IMR-90 (cell line): Measurements from ENCODE around the gene RAB34. TPM values are rescaled to one million over a fixed set of nuclear protein-coding genes. Genes with fewer than 3 reads are reported as not detected.

Source experiments
- ATAC-seq: fragments of 200-7000 bp; cut with Tn5 transposase; 2 replicates; pipeline ENCODE4 v1.9.1; 2020; ENCODE audit warnings: low read depth, mild to moderate bottlenecking, moderate library complexity
- BruUV-seq: library from RNA; stranded (reverse); fragments of 400-500 nt; replicated peaks from 2 replicates; lab custom pipeline; 2021; lab: Mats Ljungman, UMichigan
- CTCF ChIA-PET: fragments of 300-600 bp; formaldehyde crosslinking; extraction: SDS; loops from one replicate; lab custom pipeline; 2021; ENCODE audit warnings: antibody characterized with exemption; lab: Yijun Ruan, JAX
- POLR2A ChIA-PET: fragments of 300-600 bp; sonication (Branson Sonifier 250); formaldehyde crosslinking; loops from one replicate; lab custom pipeline; 2022; ENCODE audit warnings: antibody characterized with exemption; ENCODE audit not compliant: unreplicated experiment; lab: Charles Lee
- DNase-seq: peaks from one replicate; pipeline ENCODE4 v3.0.0; 2013
- H2AFZ ChIP-seq: replicated peaks from 2 replicates; pipeline ENCODE3; 2013; ENCODE audit warnings: low read length, mild to moderate bottlenecking; ENCODE audit not compliant: poor library complexity
- H2AK5ac ChIP-seq: 2 replicates; pipeline ENCODE4 v1.6.1; 2013; ENCODE audit warnings: low read depth, low read length, inconsistent platforms
- H2AK9ac ChIP-seq: replicated peaks from 2 replicates; pipeline ENCODE3; 2013; ENCODE audit warnings: mild to moderate bottlenecking, low read depth, low read length, moderate library complexity; ENCODE audit not compliant: poor library complexity
- H2BK120ac ChIP-seq: 2 replicates; pipeline ENCODE4 v1.6.1; 2013; ENCODE audit warnings: low read depth, low read length, inconsistent platforms
- H2BK15ac ChIP-seq: 3 replicates; pipeline ENCODE4 v1.6.1; 2013; ENCODE audit warnings: low read depth, low read length, inconsistent platforms
- H2BK20ac ChIP-seq: 2 replicates; pipeline ENCODE4 v1.6.1; 2013; ENCODE audit warnings: low read depth, mild to moderate bottlenecking, inconsistent platforms, low read length, moderate library complexity
- H2BK5ac ChIP-seq: 2 replicates; pipeline ENCODE4 v1.6.1; 2013; ENCODE audit warnings: mild to moderate bottlenecking, low read depth, low read length, inconsistent platforms; ENCODE audit not compliant: poor library complexity, severe bottlenecking
- H3K14ac ChIP-seq: replicated peaks from 2 replicates; pipeline ENCODE4 v1.6.1; 2013; ENCODE audit warnings: low read depth, low read length, inconsistent platforms
- H3K18ac ChIP-seq: 2 replicates; pipeline ENCODE4 v1.6.1; 2013; ENCODE audit warnings: low read depth, low read length, control low read depth
- H3K23ac ChIP-seq: 2 replicates; pipeline ENCODE4 v1.6.1; 2013; ENCODE audit warnings: low read depth, low read length, inconsistent platforms
- H3K27ac ChIP-seq: 2 replicates; pipeline ENCODE4 v1.5.1; 2013; ENCODE audit warnings: mild to moderate bottlenecking, control low read depth, low read length; ENCODE audit not compliant: insufficient read depth
- H3K27me3 ChIP-seq: 2 replicates; pipeline ENCODE4 v1.6.1; 2013; ENCODE audit warnings: low read length; ENCODE audit not compliant: control insufficient read depth, insufficient read depth
- H3K36me3 ChIP-seq: 2 replicates; pipeline ENCODE4 v1.6.1; 2013; ENCODE audit warnings: low read length, mixed read lengths; ENCODE audit not compliant: control insufficient read depth, insufficient read depth
- H3K4ac ChIP-seq: 2 replicates; pipeline ENCODE4 v1.6.1; 2013; ENCODE audit warnings: low read depth, low read length, inconsistent platforms
- H3K4me1 ChIP-seq: 2 replicates; pipeline ENCODE4 v1.6.1; 2013; ENCODE audit warnings: low read length, mixed read lengths; ENCODE audit not compliant: control insufficient read depth, insufficient read depth
- H3K4me2 ChIP-seq: 2 replicates; pipeline ENCODE4 v1.6.1; 2013; ENCODE audit warnings: low read depth, mild to moderate bottlenecking, control low read depth, low read length, moderate library complexity
- H3K4me3 ChIP-seq: 2 replicates; pipeline ENCODE4 v1.5.1; 2013; ENCODE audit warnings: low read depth, mild to moderate bottlenecking, control low read depth, low read length, moderate library complexity; ENCODE audit not compliant: insufficient read depth
- H3K56ac ChIP-seq: 2 replicates; pipeline ENCODE4 v1.6.1; 2013; ENCODE audit warnings: low read length, inconsistent platforms; ENCODE audit not compliant: insufficient read depth; ENCODE audit errors: extremely low read depth
- H3K79me1 ChIP-seq, 2 experiments: 2 replicates each; pipeline ENCODE4 v1.6.1; 2013; ENCODE audit warnings: low read length in 2 of 2, inconsistent platforms in 1 of 2, low read depth in 1 of 2
- H3K9ac ChIP-seq: 2 replicates; pipeline ENCODE4 v1.6.1; 2013; ENCODE audit warnings: low read depth, low read length, control low read depth
- H3K9me1 ChIP-seq: 2 replicates; pipeline ENCODE4 v1.6.1; 2013; ENCODE audit warnings: low read length, inconsistent platforms; ENCODE audit not compliant: insufficient read depth
- H3K9me3 ChIP-seq: 2 replicates; pipeline ENCODE4 v1.6.1; 2013; ENCODE audit warnings: low read length; ENCODE audit not compliant: control insufficient read depth, insufficient read depth
- H4K20me1 ChIP-seq: 2 replicates; pipeline ENCODE4 v1.6.1; 2013; ENCODE audit warnings: low read length, inconsistent platforms; ENCODE audit not compliant: insufficient read depth
- H4K5ac ChIP-seq: 2 replicates; pipeline ENCODE4 v1.6.1; 2013; ENCODE audit warnings: mild to moderate bottlenecking, low read depth, low read length, control low read depth
- H4K8ac ChIP-seq, 2 experiments: 2 replicates each; pipeline ENCODE4 v1.6.1; 2013; ENCODE audit warnings: low read depth in 2 of 2, low read length in 2 of 2, control low read depth in 1 of 2, inconsistent platforms in 1 of 2
- H4K91ac ChIP-seq: 2 replicates; pipeline ENCODE4 v1.6.1; 2013; ENCODE audit warnings: low read depth, low read length, inconsistent platforms; ENCODE audit not compliant: insufficient read depth
- CEBPB ChIP-seq: IDR thresholded peaks from 2 replicates; pipeline ENCODE4 v1.6.1; 2012; ENCODE audit warnings: low read depth, low read length, improper control_type of control experiment
- WGBS, 2 experiments: methylation state at CpG; one replicate each; pipeline versions ENCODE4 v1.1.5 to v1.1.7; 2013; ENCODE audit warnings: missing lambda C conversion rate in 2 of 2; ENCODE audit not compliant: insufficient read length in 1 of 2; ENCODE audit errors: extremely low coverage in 2 of 2; 5-methylcytosine and 5-hydroxymethylcytosine counted together
- dilution Hi-C: fragments of 300-500 bp; cut with HindIII; formaldehyde crosslinking; loops from one replicate; pipeline ENCODE4 v1.14.3; 2018; ENCODE audit warnings: low sequenced_read_pairs; ENCODE audit not compliant: unreplicated experiment
- in situ Hi-C: fragments of 300-500 bp; cut with MboI; formaldehyde crosslinking; loops from 3 replicates; pipeline ENCODE4 v1.14.3; 2019; ENCODE audit warnings: low sequenced_read_pairs, inconsistent platforms, mixed read lengths
- intact Hi-C: fragments of 100-400 bp; cut with micrococcal nuclease; formaldehyde crosslinking; loops from 2 replicates; pipeline ENCODE4 v1.10.0; 2022
- polyA plus RNA-seq, 3 experiments: library from polyadenylated mRNA; depleted of rRNA; stranded (reverse); fragments of >200 nt; gene quantifications; 2 replicates each; pipeline ENCODE4 v1.2.3, GENCODE V29; 2012; ENCODE audit warnings: low replicate concordance in 1 of 3
- total RNA-seq: library from RNA; depleted of rRNA; stranded (reverse); fragments of >200 nt; gene quantifications from 2 replicates; pipeline ENCODE4 v1.2.3, GENCODE V29; 2012
- TF ChIP-seq, protein P1 (sequence below): conservative IDR thresholded peaks from 2 replicates; pipeline ENCODE4 v1.5.1; 2012; ENCODE audit warnings: mild to moderate bottlenecking, low read depth, low read length, improper control_type of control experiment

The RAB34 gene
- total and polyA plus RNA-seq, 2 of the 4 experiments (the other 2 are of a cell fraction), result 351 to 387 TPM

GRCh38 chr17:28714281-28714680 lies 3.4 kb downstream of the RAB34 start:
- H2AK5ac ChIP-seq, result no peak overlapping the region
- peaks cover 32% of the 10 kb centered on the region for H3K36me3 ChIP-seq
- H2AFZ ChIP-seq, result no peak overlapping the region
- TF ChIP-seq, protein P1, sequence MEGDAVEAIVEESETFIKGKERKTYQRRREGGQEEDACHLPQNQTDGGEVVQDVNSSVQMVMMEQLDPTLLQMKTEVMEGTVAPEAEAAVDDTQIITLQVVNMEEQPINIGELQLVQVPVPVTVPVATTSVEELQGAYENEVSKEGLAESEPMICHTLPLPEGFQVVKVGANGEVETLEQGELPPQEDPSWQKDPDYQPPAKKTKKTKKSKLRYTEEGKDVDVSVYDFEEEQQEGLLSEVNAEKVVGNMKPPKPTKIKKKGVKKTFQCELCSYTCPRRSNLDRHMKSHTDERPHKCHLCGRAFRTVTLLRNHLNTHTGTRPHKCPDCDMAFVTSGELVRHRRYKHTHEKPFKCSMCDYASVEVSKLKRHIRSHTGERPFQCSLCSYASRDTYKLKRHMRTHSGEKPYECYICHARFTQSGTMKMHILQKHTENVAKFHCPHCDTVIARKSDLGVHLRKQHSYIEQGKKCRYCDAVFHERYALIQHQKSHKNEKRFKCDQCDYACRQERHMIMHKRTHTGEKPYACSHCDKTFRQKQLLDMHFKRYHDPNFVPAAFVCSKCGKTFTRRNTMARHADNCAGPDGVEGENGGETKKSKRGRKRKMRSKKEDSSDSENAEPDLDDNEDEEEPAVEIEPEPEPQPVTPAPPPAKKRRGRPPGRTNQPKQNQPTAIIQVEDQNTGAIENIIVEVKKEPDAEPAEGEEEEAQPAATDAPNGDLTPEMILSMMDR, result 0 out of 2 replicates have a peak, but pooled peaks have one; percentile 3
- no peak for TF ChIP-seq CEBPB
- POLR2A ChIA-PET, result no interaction called here
- BruUV-seq, result no TSS peak
- CTCF ChIA-PET, result no interaction called here
- H3K27me3 ChIP-seq, result no peaks in the 10 kb centered on the region
- no peak overlapping the region for H4K8ac ChIP-seq
- dilution Hi-C loops, result no loop called here
- no peak overlapping the region for H3K56ac ChIP-seq
- peaks cover 23% of the 10 kb centered on the region; the same call in 1 of the 2 replicates for H4K20me1 ChIP-seq
- no peak overlapping the region for H4K5ac ChIP-seq
- no peak overlapping the region for H3K4me3 ChIP-seq
- intact Hi-C loops, result no loop called here
- peaks cover 21% of the 10 kb centered on the region for H3K4me1 ChIP-seq
- no peak overlapping the region for H3K4ac ChIP-seq
- peaks cover 9 to 57% of the 10 kb centered on the region in 2 experiments; a peak in 3 of 4 replicates for H3K79me1 ChIP-seq
- H3K18ac ChIP-seq, result no peak overlapping the region
- no peaks in the 10 kb centered on the region for H3K9me3 ChIP-seq
- H3K23ac ChIP-seq, result peak overlapping the region; percentile 21; the same call in 1 of the 2 replicates
- H2BK5ac ChIP-seq, result no peak overlapping the region
- in situ Hi-C loops, result no loop called here
- H3K14ac ChIP-seq, result no peak overlapping the region
- H4K91ac ChIP-seq, result no peak overlapping the region
- H2BK15ac ChIP-seq, result no peak overlapping the region
- H3K27ac ChIP-seq, result no peak overlapping the region
- H3K4me2 ChIP-seq, result no peak overlapping the region
- H3K9ac ChIP-seq, result no peak overlapping the region
- WGBS, 2 experiments, result 100% methylated on average over 1 of the region's 3 CpGs; no CpG with 5 or more reads in 1 of the 2 experiments
- ATAC-seq (no peak), DNase-seq (no peak)
- H2AK9ac ChIP-seq, result no peak overlapping the region
- H3K9me1 ChIP-seq, result peaks cover 27% of the 10 kb centered on the region
- H2BK20ac ChIP-seq, result no peak overlapping the region
- no peak overlapping the region for H2BK120ac ChIP-seq
